Nephron progenitor cell (in vitro differentiated cells): ENCODE data around the gene SLC14A1.

Experiments used
- DNase-seq: peaks from one replicate; pipeline ENCODE4 v3.0.0; 2021
- H3K27ac Mint-ChIP-seq: 2 replicates; pipeline ENCODE4 v1.8.0; 2021; ENCODE audit warnings: mild to moderate bottlenecking, moderate library complexity, mixed read lengths
- H3K27me3 Mint-ChIP-seq: 2 replicates; pipeline ENCODE4 v1.8.0; 2021; ENCODE audit warnings: mild to moderate bottlenecking, low read depth, mixed read lengths; ENCODE audit not compliant: poor library complexity
- H3K36me3 Mint-ChIP-seq: 2 replicates; pipeline ENCODE4 v1.8.0; 2021; ENCODE audit warnings: low read depth, mixed read lengths
- H3K4me1 Mint-ChIP-seq: 2 replicates; pipeline ENCODE4 v1.8.0; 2021; ENCODE audit warnings: mixed read lengths
- H3K4me3 Mint-ChIP-seq: 2 replicates; pipeline ENCODE4 v1.8.0; 2021; ENCODE audit warnings: mild to moderate bottlenecking, moderate library complexity, mixed read lengths
- H3K9me3 Mint-ChIP-seq: 2 replicates; pipeline ENCODE4 v1.8.0; 2021; ENCODE audit warnings: mild to moderate bottlenecking, moderate library complexity, mixed read lengths
- CTCF ChIP-seq: fragments of 200-600 bp; sonication (generic); IDR thresholded peaks from 2 replicates; pipeline ENCODE4 v1.5.0; 2021; ENCODE audit warnings: antibody characterized with exemption

The SLC14A1 gene

GRCh38 chr18:45792506-45793263 lies 68.7 kb downstream of the SLC14A1 start:
- no peaks in the 10 kb centered on the region for H3K4me1 Mint-ChIP-seq
- H3K36me3 Mint-ChIP-seq = no peaks in the 10 kb centered on the region
- peaks cover 10% of the 10 kb centered on the region for H3K9me3 Mint-ChIP-seq
- peaks cover 5% of the 10 kb centered on the region for H3K27me3 Mint-ChIP-seq
- no peak for TF ChIP-seq CTCF
- no peak overlapping the region for H3K4me3 Mint-ChIP-seq
- H3K27ac Mint-ChIP-seq = no peak overlapping the region
- DNase-seq = no peak

- DNase-seq = no peak
- H3K4me3 Mint-ChIP-seq = no peak overlapping the region
- H3K27ac Mint-ChIP-seq = no peak overlapping the region
Observed at GRCh38 chr18:45793264-45793965, 69.4 kb downstream of the SLC14A1 start.

GRCh38 chr18:45801416-45802004 lies 77.5 kb downstream of the SLC14A1 start:
- no peak overlapping the region for H3K4me3 Mint-ChIP-seq
- H3K9me3 Mint-ChIP-seq = peaks cover 69% of the 10 kb centered on the region
- H3K4me1 Mint-ChIP-seq = peaks cover 2% of the 10 kb centered on the region
- H3K27ac Mint-ChIP-seq = no peak overlapping the region
- peaks cover 4% of the 10 kb centered on the region for H3K27me3 Mint-ChIP-seq
- H3K36me3 Mint-ChIP-seq = peaks cover 24% of the 10 kb centered on the region
- no peak for TF ChIP-seq CTCF
- DNase-seq = no peak

More at GRCh38 chr18:45793264-45793965, 69.4 kb downstream of the SLC14A1 start:
- TF ChIP-seq CTCF = no peak
- Mint-ChIP-seq H3K27me3 (peaks cover 5% of the 10 kb centered on the region), H3K4me1 (no peaks in the 10 kb centered on the region), H3K36me3 (no peaks in the 10 kb centered on the region), H3K9me3 (peaks cover 17% of the 10 kb centered on the region)
